GM12891 (cell line): ENCODE data around the gene USP48.
A peak's percentile ranks its signal among the peaks of the same experiment; 100 is the strongest.

Source experiments
- DNase-seq: peaks from one replicate; pipeline ENCODE4 v3.0.0; 2011; ENCODE audit warnings: low spot score; ENCODE audit not compliant: insufficient read length
- FAIRE-seq: peaks from 2 replicates; lab custom pipeline; 2011; peaks lifted over from hg19 to GRCh38; lab: Jason Lieb, UNC
- PAX5 ChIP-seq: IDR thresholded peaks from 2 replicates; pipeline ENCODE4 v1.6.1; 2011; ENCODE audit warnings: low read length, moderate library complexity, mild to moderate bottlenecking; ENCODE audit not compliant: insufficient read depth, severe bottlenecking
- POLR2A ChIP-seq: IDR thresholded peaks from 2 replicates; pipeline ENCODE4 v1.6.1; 2011; ENCODE audit warnings: low read depth, low read length, control low read depth
- POLR2AphosphoS5 ChIP-seq: IDR thresholded peaks from 2 replicates; pipeline ENCODE4 v1.6.1; 2011; ENCODE audit warnings: low read depth, low read length, control low read depth
- POU2F2 ChIP-seq: IDR thresholded peaks from 2 replicates; pipeline ENCODE4 v1.6.1; 2011; ENCODE audit warnings: low read depth, mild to moderate bottlenecking, control low read depth, low read length, moderate library complexity
- SPI1 ChIP-seq: IDR thresholded peaks from 2 replicates; pipeline ENCODE4 v1.6.1; 2011; ENCODE audit warnings: low read depth, low read length, control low read depth
- TAF1 ChIP-seq: IDR thresholded peaks from 2 replicates; pipeline ENCODE4 v1.6.1; 2011; ENCODE audit warnings: low read depth, low read length, control low read depth

USP48 gene

GRCh38 chr1:21702780-21703179 is 80.2 kb downstream of the USP48 start:
- TF ChIP-seq PAX5 (no peak), POU2F2 (no peak), POLR2AphosphoS5 (no peak), SPI1 (no peak)
- no peak for FAIRE-seq
- DNase-seq, result no peak

- TF ChIP-seq POU2F2, result no peak
- no peak for TF ChIP-seq SPI1
- no peak for TF ChIP-seq POLR2A
- no peak for TF ChIP-seq TAF1
- no peak for TF ChIP-seq POLR2AphosphoS5
- no peak for DNase-seq
- no peak for FAIRE-seq
Measured at GRCh38 chr1:21701401-21701800, 81.5 kb downstream of the USP48 start.

GRCh38 chr1:21700094-21700493 is 82.9 kb downstream of the USP48 start:
- no peak for DNase-seq
- FAIRE-seq, result no peak
- TF ChIP-seq POLR2AphosphoS5 (no peak), PAX5 (no peak)

- DNase-seq (no peak), FAIRE-seq (no peak)
- no peak for TF ChIP-seq PAX5
- no peak for TF ChIP-seq TAF1
- TF ChIP-seq POLR2A, result no peak
- TF ChIP-seq SPI1, result no peak
- no peak for TF ChIP-seq POLR2AphosphoS5
- TF ChIP-seq POU2F2, result no peak
Measured at GRCh38 chr1:21696931-21697330, 86.0 kb downstream of the USP48 start.

GRCh38 chr1:21693732-21694131 is 89.2 kb downstream of the USP48 start:
- DNase-seq (no peak), FAIRE-seq (no peak)
- TF ChIP-seq SPI1, result no peak
- TF ChIP-seq TAF1, result no peak
- TF ChIP-seq POLR2AphosphoS5, result no peak
- TF ChIP-seq PAX5, result no peak

DNA sequence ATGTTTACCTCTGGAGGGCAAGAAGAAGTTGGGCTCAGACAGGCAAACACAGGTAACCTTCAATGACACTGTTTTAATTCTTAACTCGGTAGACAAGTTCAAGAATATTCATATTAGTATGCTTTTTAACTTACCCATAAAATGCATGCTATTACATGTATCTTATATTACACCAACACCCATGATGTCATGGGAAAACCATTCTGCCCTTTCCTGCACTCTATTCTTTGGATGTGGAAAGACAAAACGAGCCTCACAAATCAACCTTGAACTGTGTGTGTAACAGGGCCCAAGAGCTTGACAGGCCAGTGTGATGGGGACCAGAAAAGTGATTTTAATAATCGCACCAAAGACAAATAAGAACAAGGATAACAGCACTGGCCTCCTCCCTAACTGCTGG is 91.2 kb downstream of the USP48 start:
- TF ChIP-seq POLR2A (no peak), POLR2AphosphoS5 (no peak), POU2F2 (no peak), SPI1 (no peak), PAX5 (no peak), TAF1 (no peak)
- FAIRE-seq (no peak), DNase-seq (no peak)

DNA sequence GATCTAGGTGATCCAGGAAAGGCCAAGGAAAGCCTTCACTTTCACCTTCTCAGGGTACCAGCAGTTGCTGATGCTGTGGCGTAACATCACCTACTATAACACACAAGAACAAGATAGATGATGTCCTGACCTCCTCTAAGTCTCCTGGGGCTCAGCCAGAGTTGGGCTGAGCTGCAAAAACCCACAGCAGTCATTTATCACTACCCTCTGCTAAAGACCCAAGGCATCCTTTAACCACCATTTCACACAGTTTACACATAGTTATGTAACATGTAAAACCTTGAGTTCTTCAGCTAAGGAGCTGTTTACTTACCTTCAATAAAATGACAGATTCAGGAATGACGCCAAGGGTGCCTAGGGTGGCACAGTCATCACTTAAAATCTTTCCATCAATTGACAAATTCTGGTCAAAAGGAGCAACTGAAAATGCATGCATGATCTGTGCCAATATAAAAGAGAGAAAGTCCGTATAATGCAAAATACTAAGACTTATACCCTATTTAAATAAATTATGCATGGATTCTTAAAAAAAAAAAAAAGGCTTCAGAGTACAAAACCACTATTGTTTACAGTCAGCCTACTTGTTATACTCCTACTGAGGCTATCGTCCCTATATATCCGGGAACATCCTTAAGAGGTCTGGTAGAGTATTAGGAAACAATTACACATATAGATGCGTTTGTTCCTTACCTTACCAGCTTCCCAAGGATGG is 93.1 kb downstream of the USP48 start:
- FAIRE-seq (no peak), DNase-seq (no peak)

GRCh38 chr1:21687081-21687529 is 95.8 kb downstream of the USP48 start:
- TF ChIP-seq TAF1 (no peak), POU2F2 (no peak), SPI1 (no peak), POLR2AphosphoS5 (no peak), PAX5 (no peak), POLR2A (no peak)
- FAIRE-seq (no peak), DNase-seq (no peak)

More for the DNA sequence above, 93.1 kb downstream of the USP48 start:
- TF ChIP-seq TAF1 (no peak), POLR2AphosphoS5 (no peak), POU2F2 (no peak), POLR2A (no peak), PAX5 (no peak), SPI1 (no peak)

DNA sequence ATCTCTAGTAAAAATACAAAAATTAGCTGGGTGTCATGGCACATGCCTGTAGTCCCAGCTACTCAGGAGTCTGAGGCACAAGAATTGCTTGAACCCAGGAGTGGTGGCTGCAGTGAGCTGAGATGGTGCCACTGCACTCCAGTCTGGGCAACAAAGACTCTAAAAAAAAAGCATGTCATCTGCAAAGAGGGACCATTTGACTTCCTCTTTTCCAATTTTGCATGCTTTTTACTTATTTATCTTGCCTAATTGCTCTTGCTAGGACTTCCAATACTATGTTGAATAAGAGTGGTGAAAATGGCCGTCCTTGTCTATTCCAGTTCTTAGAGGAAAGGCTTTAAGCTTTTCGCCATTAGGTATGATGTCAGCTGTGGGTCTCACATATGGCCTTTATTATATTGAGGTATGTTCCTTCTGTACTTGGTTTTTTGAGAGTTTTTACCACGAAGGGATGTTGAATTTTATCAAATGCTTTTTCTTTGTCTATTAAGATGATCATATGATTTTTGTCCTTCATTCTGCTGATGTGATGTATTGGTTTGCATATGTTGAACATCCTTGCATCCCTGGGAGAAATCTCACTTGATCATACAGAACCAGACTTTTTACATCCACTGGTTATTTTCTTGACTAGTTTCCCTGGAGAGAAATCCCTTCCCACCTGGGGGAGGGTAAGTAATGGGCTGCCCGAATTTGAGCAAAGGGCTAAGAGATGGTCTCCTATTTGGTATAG is 96.8 kb downstream of the USP48 start:
- FAIRE-seq (no peak), DNase-seq (no peak)
- peak; percentile 53 for TF ChIP-seq SPI1
- no peak for TF ChIP-seq POLR2AphosphoS5

DNA sequence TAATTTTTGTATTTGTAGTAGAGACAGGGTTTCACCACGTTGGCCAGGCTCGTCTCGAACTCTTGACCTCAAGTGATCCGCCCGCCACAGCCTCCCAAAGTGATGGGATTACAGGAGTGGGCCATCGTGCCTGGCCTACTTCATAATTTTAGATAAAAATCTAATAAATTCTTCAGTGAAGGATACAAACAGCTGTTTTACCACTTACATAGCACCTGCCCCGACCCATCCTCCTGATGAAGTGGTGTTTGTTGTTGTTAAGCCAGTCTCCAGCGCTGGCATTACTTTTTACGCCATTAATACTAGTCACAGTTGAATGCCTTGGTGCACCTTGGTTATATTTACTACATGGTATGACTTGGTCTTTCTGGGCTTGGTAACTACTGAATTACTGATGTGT is 101.5 kb downstream of the USP48 start:
- DNase-seq, result no peak
- no peak for FAIRE-seq
- TF ChIP-seq POU2F2 (no peak), POLR2AphosphoS5 (no peak), SPI1 (no peak), TAF1 (no peak), PAX5 (no peak), POLR2A (no peak)
